UCSD-AML1 (cell line): Measurements from ENCODE around the gene PROM1.

Experiments
- DNase-seq: peaks from one replicate; lab custom pipeline; 2025; ENCODE audit not compliant: unreplicated experiment; lab: John Stamatoyannopoulos, UW

The PROM1 gene, protein sequence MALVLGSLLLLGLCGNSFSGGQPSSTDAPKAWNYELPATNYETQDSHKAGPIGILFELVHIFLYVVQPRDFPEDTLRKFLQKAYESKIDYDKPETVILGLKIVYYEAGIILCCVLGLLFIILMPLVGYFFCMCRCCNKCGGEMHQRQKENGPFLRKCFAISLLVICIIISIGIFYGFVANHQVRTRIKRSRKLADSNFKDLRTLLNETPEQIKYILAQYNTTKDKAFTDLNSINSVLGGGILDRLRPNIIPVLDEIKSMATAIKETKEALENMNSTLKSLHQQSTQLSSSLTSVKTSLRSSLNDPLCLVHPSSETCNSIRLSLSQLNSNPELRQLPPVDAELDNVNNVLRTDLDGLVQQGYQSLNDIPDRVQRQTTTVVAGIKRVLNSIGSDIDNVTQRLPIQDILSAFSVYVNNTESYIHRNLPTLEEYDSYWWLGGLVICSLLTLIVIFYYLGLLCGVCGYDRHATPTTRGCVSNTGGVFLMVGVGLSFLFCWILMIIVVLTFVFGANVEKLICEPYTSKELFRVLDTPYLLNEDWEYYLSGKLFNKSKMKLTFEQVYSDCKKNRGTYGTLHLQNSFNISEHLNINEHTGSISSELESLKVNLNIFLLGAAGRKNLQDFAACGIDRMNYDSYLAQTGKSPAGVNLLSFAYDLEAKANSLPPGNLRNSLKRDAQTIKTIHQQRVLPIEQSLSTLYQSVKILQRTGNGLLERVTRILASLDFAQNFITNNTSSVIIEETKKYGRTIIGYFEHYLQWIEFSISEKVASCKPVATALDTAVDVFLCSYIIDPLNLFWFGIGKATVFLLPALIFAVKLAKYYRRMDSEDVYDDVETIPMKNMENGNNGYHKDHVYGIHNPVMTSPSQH

DNA sequence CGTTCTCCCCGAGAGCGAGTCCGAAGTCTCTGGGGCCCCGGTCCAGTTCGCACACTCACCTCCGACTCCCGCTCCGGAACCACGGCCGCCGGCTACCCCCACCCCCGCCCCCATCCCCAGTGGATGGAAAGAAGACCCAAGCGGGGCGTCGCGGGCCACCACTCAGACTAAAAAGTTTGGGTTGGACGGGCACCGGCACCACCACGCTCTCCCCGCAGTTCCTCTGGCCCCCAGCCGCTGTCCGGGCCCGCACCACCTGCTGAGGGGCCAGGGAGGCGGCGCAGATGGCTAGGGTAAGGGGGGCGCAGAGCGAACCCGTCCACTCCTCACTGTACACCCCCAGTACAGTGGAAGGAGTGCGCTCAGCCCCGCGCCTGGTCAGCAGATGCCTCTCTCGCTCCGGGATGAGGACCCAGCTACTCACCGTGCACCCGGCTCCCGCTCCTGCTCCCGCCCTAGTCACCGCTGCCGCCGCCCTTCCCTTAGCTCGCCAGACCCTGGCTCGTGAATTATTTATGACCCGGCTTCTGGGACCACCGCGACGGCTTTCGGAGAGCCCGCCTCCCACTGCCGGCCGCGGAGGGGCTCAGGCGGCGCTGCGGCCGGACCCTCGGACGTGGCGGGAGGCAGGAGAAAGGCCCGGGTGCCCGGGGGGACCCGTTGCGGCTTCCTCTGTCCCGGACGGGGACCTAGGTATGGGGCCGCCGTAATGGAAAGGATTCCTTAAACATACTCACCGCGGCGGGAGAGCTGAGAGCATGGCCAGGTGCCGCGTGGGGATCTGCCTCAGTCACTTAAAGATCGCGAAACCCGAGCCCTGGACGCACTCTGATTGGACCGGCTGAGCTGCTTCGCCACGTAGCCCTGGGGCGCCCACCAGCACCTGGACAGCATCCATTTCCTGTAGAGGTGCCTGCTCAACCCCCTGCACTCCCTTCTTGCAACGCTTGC, at the start of gene PROM1:
PROM1 (minus strand) TSS at position 783 of the 951 bp plus-strand sequence. CDS start 8,117 bp downstream, outside the sequence.
- DNase-seq = no peak

DNA sequence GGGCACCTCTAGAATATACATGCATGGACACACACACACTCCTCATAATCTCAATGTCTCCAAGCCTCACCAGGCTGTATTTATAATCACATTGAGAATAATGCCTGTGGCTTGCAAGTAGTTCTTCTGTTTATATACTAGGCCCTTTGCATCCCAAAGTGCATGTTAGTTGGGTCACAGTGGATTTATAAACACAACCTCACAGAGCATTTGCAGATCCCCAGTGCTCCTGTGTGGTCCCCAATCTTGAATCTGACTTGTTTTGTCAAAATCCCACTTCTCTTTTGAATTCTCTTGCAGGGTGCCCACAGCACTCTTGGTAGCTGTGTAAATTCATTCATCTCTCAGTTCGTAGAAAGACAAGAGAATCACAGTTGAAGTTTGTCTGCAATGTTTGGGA, 49.6 kb upstream of the PROM1 start:
- DNase-seq = no peak

DNA sequence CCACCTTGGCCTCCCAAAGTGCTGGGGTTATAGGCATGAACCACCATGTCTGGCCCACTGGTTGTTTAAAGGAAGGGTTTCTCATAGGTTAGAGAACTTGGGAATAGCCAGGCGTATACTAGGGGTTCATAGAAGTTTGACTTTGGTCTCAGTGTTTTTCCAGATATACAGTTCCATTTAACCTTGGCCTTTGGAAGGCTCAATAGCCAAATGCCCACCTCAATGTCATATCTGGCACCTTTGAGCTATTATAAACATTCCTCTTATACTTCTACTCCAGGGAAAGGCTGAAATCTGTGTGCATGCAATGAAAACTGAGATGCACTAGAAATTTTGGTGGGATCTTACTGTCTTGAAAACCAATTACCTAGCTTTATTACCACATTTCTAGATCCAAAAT, 47.5 kb upstream of the PROM1 start:
- DNase-seq = no peak

DNA sequence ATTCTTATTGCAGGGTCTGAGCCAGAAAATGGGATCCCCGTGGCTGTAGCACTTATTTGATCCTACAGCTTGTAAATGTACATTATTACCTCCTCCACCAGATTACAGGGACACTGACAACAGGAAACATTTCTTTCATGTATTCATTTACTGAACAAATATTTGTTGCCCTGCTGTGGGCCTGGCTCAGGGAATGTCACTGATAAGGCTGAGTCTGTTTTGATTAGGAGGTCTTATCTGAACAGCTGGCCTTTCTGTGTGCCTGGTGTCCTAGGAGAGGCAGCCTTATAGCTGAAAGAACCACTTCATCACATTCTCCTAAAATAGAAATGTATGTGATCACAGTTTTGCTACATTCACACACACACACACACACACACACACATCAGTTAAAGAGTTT, 45.5 kb upstream of the PROM1 start:
- no peak for DNase-seq

DNA sequence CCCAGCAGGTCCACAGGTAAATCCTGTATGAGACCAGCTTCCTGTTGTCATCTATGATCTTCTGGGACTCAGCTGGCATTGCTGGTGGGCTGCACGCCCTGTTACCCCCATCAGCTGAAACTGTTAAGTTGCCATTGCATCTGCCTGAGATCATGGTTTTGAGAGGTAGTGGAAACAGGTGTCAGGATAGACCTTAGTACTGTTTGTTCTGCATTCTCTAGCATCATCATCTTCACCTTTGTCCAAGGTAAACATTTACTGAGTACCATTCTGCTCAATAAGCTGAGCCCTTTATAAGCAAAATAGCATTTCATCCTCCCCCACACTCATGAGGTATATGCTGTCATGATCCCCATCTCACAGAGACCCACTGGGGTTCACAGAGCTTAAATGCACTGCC, 42.9 kb upstream of the PROM1 start:
- DNase-seq = no peak

DNA sequence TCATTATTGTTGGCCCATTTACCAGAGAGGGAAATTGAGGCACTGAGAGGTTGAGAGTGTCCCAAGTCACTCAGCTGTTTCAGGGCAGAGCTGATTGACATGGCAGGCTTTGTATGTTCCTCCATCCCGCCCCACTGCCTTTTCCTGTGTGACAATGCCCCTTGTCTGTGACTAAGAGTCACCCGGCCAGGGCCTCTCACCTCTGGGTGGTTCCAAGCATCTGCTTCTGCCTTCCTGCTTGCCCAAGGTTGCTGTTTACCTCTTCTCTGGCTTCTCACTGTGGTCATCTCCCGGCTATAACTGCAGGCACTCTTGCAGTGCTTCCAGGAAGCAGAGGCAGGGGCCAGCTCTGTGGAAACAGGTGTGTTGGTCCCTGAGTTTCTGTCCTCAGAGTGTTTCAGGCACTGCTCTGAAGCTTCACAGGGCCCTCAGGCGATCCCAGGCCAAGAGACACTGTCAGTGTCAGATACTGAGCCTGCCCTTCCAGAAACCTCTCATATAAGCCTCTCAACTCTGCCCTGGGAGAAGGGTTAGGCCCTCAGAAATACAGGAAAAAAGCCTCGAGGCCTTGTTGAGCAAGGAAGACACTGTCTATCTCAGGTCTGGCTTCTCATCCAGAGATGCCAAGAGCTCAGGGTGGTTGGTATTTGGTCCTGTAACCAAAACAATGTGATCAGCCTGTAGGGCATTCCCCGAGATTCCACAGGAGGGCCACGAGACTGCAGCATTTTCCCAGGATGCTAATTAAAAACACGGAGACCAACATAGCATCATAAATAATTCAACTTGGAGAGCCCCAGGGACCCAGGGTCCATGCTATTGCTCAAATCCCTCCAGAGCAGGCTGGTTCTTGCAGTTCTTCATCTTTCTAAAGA, 42.0 kb upstream of the PROM1 start:
- peak; percentile 24 for DNase-seq

DNA sequence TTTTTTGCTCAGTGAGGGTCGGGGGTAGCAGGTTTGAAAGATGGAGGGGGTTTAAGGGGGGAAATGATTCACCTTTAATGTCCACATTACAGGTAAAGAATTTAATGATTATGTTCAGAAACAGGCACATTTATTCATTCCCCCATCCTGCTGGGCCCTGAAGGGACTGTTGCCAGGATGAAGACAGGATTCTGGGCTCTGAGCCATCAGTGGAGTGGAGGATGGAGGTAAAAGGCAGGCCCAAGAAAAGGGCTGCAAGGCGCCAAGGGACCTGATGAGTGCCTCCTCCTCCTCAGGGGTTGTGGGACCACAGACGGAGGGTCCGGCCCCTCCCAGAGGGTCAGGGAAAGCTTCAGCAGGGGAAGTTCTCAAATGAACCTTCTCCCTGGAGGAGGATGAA, 40.4 kb upstream of the PROM1 start:
- DNase-seq = no peak

DNA sequence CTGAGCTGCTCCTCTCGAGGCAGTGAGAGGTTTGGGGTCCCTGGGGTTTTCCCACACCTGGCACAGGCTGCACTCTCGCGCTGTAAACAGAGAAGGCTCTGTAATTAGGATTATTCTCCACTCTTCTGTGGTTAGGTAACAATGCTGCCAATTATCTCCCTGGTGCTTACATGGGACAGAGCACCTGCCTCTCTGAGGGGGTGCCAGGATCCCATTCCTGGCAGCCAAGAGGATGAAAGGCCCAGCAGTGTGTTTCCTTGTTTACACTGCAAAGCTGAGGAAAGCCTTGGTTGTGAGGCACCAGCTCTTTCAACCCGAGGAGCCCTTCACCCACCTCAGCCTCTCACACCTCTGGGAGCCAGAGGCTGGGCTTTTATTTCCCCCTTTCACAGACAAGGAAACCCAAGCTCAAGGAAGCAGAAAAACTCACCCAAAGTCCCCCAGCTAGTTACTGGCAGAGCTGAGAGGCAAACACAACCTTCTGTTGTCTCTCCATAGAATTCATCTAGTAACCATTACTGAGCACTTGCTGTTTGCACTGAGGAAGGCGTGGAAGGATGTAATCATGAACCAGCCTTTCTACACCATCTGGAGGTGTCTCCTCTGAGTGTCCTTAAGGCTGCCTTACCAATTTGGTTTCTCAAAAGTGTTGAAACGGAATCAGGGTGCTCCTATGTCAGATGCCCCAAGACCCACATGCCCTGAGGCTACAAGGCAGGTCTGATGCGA, 39.7 kb upstream of the PROM1 start:
- peak; percentile 16 for DNase-seq

DNA sequence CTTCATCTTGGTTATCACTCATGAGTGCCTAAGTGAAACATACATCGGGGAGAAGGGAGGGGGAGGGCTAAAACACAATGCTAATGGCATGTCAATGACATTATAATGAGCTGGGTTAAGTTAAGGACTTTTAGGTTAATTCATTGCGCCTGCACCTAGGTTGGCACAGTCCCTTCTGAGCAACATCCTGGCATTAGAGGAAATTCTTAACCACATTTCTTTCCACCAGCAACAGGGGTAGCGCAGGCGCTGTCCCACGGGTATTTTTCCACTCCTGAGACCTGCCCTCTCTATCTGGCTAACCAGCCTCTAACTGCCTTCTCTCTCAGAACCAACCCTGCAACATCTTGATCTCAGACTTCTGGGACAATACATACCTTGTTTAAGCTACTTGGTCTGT, 39.0 kb upstream of the PROM1 start:
- peak; percentile 69 for DNase-seq

DNA sequence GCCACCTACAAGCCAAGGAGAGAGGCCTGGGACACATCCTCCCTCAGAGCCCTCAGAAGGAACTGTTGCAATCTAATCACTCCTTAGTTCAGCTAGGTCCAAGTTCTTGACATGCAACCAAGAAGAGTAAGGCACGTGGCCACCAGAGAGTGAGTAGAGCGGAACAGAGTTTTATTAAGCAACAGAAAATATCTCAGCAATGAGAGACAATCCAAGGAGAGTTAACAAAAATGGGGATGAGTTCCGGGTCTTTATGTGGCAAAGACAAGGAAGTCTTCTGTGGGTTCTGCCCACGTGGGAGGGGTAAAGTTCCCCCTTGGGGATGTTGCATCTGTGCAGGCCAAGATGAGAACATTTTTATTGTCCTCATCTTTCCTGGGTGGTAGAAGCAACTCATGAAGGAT, 38.5 kb upstream of the PROM1 start:
- no peak for DNase-seq

DNA sequence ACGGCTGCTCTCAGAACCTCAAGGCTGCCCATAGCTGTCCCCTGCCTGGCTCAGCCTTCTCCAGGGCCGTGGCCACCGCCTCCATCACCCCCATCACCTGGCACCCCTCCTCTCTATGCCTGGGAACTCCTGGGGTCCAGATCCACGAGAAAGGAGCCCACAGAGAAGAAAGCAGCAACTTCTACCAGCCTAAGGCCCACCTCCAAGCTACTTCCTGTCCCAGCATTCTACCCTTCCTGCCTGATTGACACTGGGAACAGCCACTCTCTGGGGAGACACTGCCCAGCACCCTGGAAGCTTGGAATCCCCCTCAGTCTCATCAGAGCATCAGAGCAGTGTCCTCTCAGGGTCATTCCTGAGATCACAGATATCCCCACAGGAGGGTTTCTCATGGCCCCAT, 36.9 kb upstream of the PROM1 start:
- no peak for DNase-seq

DNA sequence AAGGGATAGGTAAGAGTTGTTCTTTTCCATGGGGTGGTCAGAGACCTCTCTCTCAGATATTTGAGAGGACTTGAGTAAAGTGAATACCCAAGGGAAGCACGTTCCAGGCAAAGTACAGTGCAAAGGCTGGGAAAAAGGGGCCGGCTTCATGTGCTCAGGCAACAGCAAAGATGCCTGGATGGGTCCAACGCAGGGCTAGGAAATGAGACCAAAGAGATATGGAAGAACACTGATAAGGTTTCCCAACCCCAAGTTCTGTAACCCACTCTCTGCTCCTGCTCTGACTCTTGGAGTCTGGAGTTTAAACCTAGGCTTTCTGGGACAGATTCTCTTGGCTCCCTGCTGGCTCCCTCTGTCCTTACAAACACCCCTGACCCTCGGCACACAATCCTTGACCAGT, 36.2 kb upstream of the PROM1 start:
- no peak for DNase-seq

DNA sequence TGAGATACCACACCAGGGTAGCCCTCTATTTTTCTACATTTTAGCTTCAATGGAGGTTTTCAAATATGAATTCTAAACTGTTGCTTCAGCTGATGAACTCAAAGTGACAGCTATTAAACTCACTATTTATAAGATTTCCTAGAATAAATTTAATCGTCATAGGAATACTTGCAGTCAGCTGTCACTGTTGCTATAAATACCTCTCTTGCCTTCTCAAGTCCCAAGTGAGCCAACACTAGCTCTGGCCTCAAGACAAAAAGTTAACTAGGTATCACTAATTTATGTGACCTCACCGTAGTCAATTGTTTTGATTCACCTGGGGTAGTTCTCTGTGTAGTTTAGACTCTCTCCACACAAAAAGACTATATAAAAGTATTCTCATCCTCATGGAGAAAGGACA, 34.3 kb upstream of the PROM1 start:
- no peak for DNase-seq

DNA sequence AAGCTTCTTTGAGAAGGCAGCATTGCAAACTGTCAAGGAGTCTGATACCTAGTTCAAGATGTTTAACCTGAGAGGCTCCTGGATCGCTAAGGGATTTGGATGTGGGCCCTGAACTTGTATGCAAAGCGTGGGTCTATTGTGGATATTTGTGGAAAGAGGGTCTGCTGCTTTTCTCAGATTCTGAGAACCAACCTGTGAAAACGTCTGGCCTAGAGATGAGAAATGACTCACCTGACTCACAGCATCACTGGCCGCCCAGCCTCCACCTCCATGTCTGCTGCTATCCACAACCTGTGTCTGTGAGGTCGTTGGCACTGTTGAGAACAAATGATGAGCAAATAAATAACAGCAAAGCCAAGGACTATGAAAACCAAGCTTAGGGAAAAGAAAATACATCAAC, 33.3 kb upstream of the PROM1 start:
- no peak for DNase-seq

DNA sequence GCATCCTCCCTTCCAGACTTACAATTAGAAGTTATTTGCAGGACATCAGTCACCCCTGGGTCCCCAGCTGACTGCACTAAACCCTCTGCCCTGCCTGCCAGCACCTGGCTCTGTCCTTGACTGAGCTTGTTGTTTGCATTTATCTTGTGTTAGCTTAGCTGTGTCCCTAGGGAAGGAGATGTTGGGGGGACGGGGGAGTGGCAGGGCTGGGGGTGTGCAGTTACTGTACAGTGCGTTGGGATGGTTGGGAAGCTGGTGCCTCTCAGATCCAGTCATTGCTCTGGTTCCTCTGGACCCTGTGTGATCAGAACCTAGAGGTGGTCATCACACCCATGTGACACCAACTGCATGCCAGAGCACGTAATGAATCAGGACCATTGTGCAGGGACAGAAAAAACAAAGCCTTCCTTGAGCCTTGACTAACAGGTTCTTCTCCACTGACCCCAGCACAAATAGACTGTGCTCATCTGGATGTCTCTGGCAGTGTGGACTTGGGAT, 32.7 kb upstream of the PROM1 start:
- no peak for DNase-seq

DNA sequence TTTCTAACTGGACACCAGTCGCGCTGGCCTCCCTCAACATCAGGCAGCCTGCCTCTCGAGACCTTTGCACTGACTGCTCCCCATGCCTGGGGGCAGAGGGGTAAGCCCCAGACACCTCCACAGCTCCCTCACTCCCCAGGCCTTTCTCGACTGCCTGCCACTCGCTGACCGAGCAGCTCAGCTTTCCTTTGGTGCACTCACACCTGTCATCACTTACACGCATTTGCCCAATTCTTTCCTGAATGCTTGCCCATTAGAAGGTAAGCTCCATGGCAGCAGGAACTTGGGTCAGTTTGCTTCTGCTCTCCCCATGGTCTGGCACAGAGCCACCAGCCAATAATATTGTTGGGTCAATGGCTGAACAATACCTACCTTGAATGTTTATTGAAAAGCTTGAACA, 32.2 kb upstream of the PROM1 start:
- no peak for DNase-seq

DNA sequence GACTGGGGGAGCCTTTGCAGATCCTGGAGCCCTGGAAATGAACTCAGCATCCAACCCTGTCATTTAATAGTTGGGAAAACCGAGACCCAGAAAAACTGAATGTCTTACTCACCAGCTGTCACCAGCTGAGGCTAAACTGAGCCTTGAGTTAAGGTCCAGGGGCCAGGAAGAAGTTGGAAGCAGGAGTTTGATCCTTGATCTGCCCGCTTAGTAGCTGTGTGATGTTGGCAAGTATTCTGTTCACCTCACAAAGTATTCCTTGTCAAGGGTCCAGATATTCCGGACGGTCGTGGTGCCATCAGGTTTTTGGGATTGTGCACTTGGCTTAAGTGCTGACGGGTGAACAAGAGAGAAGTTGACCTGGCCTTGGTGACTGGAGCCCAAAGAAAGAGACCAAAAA, 30.7 kb upstream of the PROM1 start:
- no peak for DNase-seq

DNA sequence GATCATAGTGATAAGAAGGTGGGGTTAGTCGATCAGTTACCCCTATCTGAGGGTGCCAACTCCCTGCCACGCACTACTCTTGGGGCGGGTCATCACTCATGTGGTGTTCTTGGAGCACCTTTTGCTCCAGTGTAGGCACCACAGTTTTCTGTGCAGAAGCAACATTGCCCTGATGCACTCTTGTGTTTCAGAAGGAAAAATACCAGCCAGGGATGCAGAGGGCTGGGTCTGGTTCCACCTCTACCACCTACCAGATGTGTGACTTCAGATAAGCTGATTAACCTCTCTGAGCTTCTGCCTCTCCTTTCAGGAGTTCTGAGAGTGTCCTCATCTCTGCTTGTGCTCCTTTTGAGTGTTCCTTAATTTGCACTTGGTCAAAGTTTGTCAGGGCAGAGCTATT, 29.9 kb upstream of the PROM1 start:
- DNase-seq = no peak

DNA sequence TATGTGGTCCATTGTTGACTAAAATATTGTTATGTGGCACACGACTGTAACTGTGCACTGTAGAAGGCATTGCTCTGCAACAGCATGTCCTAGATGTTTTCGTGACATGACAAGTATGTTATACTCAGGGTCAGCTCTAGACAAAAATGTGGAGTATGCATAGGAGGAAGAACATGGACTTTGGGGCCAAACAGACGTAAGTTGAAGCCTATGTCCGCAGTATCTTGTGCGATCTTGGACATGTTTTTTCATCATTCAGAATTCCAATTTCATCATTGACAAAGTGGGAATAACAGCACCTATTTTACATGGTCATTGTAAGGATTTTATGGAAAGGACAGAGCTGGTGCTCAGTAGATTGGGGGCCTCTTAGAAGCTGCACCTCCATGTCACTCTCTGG, 27.7 kb upstream of the PROM1 start:
- DNase-seq = no peak
